Measurements from ENCODE around the gene PNCK.

PNCK gene

GRCh38 chrX:153642655-153643430 is 30.8 kb downstream of the PNCK start:
- in situ Hi-C loops (cut with HindIII; ENCODE audit: low sequenced_read_pairs): no loop called here

- in situ Hi-C loops (cut with HindIII; ENCODE audit: low sequenced_read_pairs): no loop called here
Observed at GRCh38 chrX:153642051-153642654, 31.5 kb downstream of the PNCK start.

- in situ Hi-C loops (cut with HindIII; ENCODE audit: low sequenced_read_pairs): no loop called here
Observed at GRCh38 chrX:153641627-153642026, 32.0 kb downstream of the PNCK start.

GRCh38 chrX:153640736-153641575 is 32.7 kb downstream of the PNCK start:
- in situ Hi-C loops (cut with HindIII; ENCODE audit: low sequenced_read_pairs): no loop called here

GRCh38 chrX:153640045-153640686 is 33.4 kb downstream of the PNCK start:
- in situ Hi-C loops (cut with HindIII; ENCODE audit: low sequenced_read_pairs): no loop called here

GRCh38 chrX:153639177-153640044 is 34.2 kb downstream of the PNCK start:
- in situ Hi-C loops (cut with HindIII; ENCODE audit: low sequenced_read_pairs): no loop called here

- in situ Hi-C loops (cut with HindIII; ENCODE audit: low sequenced_read_pairs): no loop called here
Observed at GRCh38 chrX:153638436-153639176, 35.0 kb downstream of the PNCK start.

- in situ Hi-C loops (cut with HindIII; ENCODE audit: low sequenced_read_pairs): no loop called here
Observed at GRCh38 chrX:153638041-153638371, 35.6 kb downstream of the PNCK start.

GRCh38 chrX:153637121-153638040 is 36.2 kb downstream of the PNCK start:
- in situ Hi-C loops (cut with HindIII; ENCODE audit: low sequenced_read_pairs): no loop called here

- in situ Hi-C loops (cut with HindIII; ENCODE audit: low sequenced_read_pairs): no loop called here
Observed at GRCh38 chrX:153636716-153637115, 36.9 kb downstream of the PNCK start.

- in situ Hi-C loops (cut with HindIII; ENCODE audit: low sequenced_read_pairs): no loop called here
Observed at GRCh38 chrX:153635788-153636668, 37.6 kb downstream of the PNCK start.

GRCh38 chrX:153635388-153635787 is 38.2 kb downstream of the PNCK start:
- in situ Hi-C loops (cut with HindIII; ENCODE audit: low sequenced_read_pairs): no loop called here

- in situ Hi-C loops (cut with HindIII; ENCODE audit: low sequenced_read_pairs): no loop called here
Observed at GRCh38 chrX:153634832-153635231, 38.8 kb downstream of the PNCK start.

GRCh38 chrX:153634236-153634635 is 39.4 kb downstream of the PNCK start:
- in situ Hi-C loops (cut with HindIII; ENCODE audit: low sequenced_read_pairs): no loop called here

GRCh38 chrX:153633607-153634180 is 39.9 kb downstream of the PNCK start:
- in situ Hi-C loops (cut with HindIII; ENCODE audit: low sequenced_read_pairs): no loop called here

GRCh38 chrX:153633048-153633447 is 40.6 kb downstream of the PNCK start:
- in situ Hi-C loops (cut with HindIII; ENCODE audit: low sequenced_read_pairs): no loop called here

GRCh38 chrX:153632595-153632946 is 41.0 kb downstream of the PNCK start:
- in situ Hi-C loops (cut with HindIII; ENCODE audit: low sequenced_read_pairs): no loop called here
